Activated T-helper 9 cell treated with anti-CD3 and anti-CD28 coated beads, Interleukin-2, amount 50 U/mL, for 16 hours (primary cell): Measurements from ENCODE around the gene DGKD.

Experiments used
- DNase-seq: peaks from one replicate; pipeline ENCODE4 v3.0.0-alpha.2; 2020; ENCODE audit warnings: low read depth

The DGKD gene

DNA sequence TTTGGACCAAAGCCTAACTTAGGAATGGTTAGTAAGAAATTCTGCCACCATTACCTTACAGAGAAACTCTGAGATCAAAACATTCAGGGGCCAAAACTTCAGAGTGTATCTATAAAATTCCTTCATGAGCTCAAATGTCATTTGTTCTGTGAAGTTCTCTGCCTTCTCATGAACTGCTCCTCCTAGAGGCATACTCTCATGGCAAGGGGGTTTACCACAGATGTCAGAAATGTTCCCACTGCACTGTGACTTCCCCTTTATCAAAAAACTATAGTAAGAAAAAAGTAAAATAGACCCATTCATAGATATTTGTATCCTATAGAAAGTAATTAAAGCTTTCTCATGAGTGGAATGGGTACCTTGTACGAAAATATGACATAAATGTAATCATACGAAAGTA is 143.8 kb downstream of the DGKD start:
- DNase-seq = no peak

DNA sequence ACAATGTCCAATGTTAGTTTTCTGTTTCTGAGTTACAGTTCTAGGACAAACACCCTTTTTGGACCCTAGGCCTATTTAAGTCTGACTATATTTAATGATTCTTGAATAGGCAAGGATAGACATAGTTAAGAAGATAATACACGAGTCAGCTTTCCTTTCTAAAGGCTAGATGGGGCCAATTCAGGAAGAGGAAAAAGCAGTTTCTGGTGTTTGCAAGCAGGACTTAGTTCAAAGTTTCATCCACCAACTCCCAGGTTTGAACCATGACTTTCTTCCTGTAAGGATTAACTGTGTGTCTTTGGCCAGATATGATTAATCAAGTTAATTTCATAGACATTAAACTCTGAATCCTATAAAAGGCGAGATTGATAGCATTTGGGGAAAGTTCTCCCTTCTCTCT is 145.6 kb downstream of the DGKD start:
- DNase-seq = no peak

DNA sequence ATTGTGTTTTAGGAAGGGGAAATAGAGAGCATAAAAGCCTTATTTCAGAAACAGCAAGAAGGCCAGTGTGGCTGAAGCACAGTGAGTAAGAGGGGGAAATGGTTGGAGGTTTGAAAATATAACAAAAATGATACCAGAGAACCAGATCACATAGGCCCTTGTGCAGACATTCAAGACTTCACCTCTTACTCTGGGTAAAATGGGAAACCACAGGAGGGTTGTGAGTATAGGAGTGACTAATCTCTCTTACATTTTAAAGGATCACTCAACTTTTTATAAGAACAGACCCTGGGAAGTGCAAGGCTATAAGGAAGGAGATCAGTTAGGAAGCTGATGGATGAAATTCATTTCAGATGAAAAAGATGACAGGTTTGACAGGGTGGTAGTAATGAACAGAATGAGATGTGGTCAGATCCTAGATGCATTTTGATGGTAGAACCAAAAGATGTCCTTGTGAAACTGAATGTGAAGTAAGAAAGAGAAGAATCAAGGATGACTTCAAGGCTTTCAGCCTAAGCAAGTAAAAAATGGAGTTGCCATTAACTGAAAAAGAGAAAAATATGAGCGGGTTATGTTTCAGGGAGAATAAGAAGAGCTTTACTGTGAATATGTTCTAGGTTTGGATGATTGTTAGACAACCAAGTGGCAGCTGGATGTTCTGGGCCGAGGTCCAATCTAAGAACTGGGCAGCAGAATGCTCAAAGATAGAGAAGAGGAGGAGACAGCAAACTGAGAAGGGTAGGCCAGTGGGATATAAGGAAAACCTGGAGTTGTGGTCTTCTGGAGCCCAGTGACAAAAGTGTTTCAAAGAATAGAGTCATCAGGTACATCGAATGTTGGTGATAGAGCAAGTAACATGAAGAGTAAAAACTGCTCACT is 147.1 kb downstream of the DGKD start:
- no peak for DNase-seq

DNA sequence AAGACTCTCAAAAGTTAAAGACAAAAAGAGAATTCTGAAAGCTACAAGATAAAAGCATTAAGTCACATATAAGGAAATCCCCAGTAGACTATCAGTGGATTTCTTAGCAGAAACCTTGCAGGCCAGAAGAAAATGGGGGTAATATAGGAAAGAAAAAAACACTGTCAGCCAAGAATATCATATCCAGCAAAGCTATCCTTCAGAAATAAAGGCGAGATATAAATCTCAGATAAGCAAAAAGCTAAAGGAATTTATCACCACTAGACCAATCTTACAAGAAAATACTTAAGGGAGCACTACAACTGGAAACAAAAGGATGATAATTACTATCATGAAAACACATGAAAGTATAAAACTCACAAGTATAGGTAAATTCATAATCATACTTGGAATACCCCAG is 149.2 kb downstream of the DGKD start:
- DNase-seq = no peak

DNA sequence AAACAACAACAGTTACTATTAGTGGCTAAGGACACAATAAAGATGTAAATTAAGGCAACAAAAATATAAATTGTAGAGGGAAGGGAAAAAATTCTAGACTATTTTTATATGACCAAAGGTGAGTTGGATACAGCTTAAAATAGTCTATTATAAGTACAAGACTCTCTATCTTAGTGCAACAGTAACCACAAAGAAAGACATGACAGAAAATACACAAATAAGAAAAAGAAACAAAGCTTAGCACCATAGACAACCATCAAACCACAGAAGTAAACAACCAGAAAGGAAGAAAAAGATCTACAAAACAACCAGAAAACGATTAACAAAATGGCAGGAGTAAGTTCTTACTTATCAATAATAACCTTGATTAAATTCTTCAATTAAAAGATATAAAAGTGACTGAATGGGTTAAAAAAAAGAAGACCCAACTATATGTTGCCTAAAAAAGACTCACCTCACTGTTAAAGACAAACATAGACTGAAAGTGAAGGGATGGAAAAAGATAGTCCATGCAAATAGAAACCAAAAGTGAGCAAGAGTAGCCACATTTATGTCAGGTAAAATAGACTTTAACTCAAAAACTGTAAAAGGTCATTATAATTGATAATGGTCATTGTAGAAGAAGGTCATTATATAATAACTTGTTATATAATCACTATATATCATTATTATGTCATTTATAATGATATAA is 149.8 kb downstream of the DGKD start:
- no peak for DNase-seq

DNA sequence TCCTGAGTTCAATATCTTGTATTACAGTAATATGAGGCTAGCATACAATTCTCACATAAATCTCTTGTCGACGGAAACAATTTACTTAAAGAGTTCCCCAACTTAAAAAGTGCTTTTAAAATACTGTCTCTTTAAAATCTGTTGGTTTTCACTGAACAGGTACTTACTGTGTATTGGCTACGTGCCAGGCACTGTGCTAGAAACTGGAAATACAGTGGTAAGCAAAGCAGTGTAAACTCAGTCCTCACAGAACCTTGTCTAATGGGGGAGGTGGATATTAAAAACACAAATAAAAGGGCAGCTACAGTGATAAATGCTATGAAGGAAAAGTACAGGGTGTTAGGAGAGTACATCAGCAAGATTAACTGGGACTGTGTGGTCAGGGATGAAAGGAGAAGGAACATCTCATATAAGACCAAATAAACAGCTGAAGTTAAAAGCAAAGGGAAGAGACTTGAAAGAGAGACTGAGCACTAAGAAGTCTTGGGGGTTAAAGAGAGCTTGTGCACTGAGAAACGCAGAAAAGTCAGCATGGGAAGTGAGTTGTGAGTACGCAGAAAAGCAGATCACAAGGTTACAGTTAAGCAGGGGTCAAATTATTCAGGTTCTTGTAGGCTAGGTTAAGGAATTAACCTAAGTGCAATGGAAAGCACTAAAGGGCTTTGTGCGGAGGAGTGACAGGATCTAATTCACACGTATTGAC is 159.8 kb downstream of the DGKD start:
- DNase-seq = no peak

DNA sequence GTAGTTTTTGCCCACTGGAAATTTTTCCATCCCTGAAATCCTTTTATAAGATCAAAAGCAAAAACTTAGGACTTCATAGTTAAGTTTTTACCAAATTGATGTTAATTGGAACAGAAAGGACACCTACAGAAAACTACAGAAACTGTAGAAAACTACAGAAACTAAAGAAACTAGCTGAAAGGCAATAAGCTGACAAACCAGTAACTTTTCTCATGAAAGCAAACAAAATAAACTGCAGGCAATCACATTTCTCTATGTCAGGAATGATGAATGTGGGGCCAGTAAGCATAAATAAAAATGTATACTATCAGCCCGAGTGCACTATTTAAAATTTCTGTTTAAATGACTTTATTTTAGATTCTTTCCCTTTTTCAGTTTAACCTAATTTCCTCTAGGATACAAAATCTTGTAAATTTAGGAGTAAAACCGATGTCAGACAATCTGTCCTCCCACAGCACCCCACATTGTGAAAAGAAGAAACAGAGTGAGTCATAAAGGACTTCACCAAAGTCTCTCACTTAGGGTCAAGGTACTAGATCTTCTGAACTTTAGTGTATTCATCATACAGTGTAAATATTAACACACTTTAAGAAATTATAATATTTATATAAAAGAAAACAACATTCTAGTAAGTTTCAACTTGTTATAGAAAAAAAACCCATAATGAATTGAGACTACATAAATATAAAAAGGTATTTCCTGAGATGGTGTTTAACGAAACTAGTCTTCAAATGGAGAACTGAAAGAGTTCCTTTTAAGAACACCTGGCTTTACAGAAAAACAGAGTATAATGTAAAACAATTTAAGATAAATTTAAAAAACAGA is 165.7 kb downstream of the DGKD start:
- DNase-seq = no peak
